Measurements from ENCODE around the gene LINGO3. TPM values are rescaled to one million over a fixed set of nuclear protein-coding genes. Genes with fewer than 3 reads are reported as not detected.
A peak's percentile ranks its signal among the peaks of the same experiment; 100 is the strongest.

The LINGO3 gene
- total RNA-seq, 1 experiment from 2014 or later, result 1.3 TPM

- peaks cover 30% of the 10 kb centered on the region for H3K4me1 Mint-ChIP-seq (ENCODE audit: low read depth, unreplicated experiment)
- peak overlapping the region; percentile 19 for H3K4me3 ChIP-seq (ENCODE audit: low read depth, low read length)
- CTCF ChIA-PET, result interaction anchor here (0.6 to 1.5 kb wide), 5 partner anchors 15 to 855 kb away, joined by 3 to 4 read pairs (median 3); partner anchors contain the start of gene PLEKHJ1
- BruUV-seq (replicated peaks), result no TSS peak
- peaks cover 31% of the 10 kb centered on the region for H3K4me1 ChIP-seq
- no peaks in the 10 kb centered on the region for H3K27me3 ChIP-seq (replicated peaks; ENCODE audit: control insufficient read depth, insufficient read depth, low read length)
- peak overlapping the region; percentile 87 for H3K4me3 Mint-ChIP-seq (ENCODE audit: unreplicated experiment)
- DNase-seq, result no peak
- POLR2A ChIA-PET, result interaction anchor here (1.4 kb wide), 1 partner anchor 97 kb away, joined by 3 read pairs; the partner anchor contains the start of gene TIMM13
- H3K9me3 ChIP-seq, result peaks cover 2% of the 10 kb centered on the region; the same call in 1 of the 2 replicates
- H3K27ac Mint-ChIP-seq (ENCODE audit: unreplicated experiment), result peak overlapping the region; percentile 94
- H3K36me3 Mint-ChIP-seq (ENCODE audit: insufficient read depth, unreplicated experiment), result peaks cover 61% of the 10 kb centered on the region
- intact Hi-C loops (cut with micrococcal nuclease; ENCODE audit: unreplicated experiment), result loop anchor here (2.0 kb wide), 1 partner anchor 61 kb away; no protein-coding TSS in a partner anchor
- H3K9me3 Mint-ChIP-seq (ENCODE audit: unreplicated experiment), result no peaks in the 10 kb centered on the region
- TF ChIP-seq CTCF (IDR thresholded peaks at IDR 0.05; ENCODE audit: insufficient read depth in 1 of 2, low read depth in 1 of 2, low read length in 1 of 2, severe bottlenecking in 1 of 2, unreplicated experiment in 1 of 2), result no peak
- no peaks in the 10 kb centered on the region for H3K27me3 Mint-ChIP-seq (ENCODE audit: insufficient read depth, unreplicated experiment)
- peaks cover 5% of the 10 kb centered on the region for H3K36me3 ChIP-seq (ENCODE audit: control insufficient read depth, insufficient read depth, low read length)
These were observed 22.3 kb upstream of the LINGO3 start for GRCh38 chr19:2330255-2330631.

GRCh38 chr19:2329501-2329916, 21.6 kb upstream of the LINGO3 start:
- CTCF ChIA-PET, result interaction anchor here (0.6 to 1.1 kb wide), 2 partner anchors 63 to 855 kb away, joined by 3 to 4 read pairs; no protein-coding TSS in a partner anchor
- peaks cover 5% of the 10 kb centered on the region for H3K36me3 ChIP-seq (ENCODE audit: control insufficient read depth, insufficient read depth, low read length)
- peak overlapping the region; percentile 95 for H3K4me3 ChIP-seq (ENCODE audit: low read depth, low read length)
- no peak for TF ChIP-seq CTCF (IDR thresholded peaks at IDR 0.05; ENCODE audit: insufficient read depth in 1 of 2, low read depth in 1 of 2, low read length in 1 of 2, severe bottlenecking in 1 of 2, unreplicated experiment in 1 of 2)
- no peaks in the 10 kb centered on the region for H3K9me3 ChIP-seq
- POLR2A ChIA-PET, result no interaction called here
- peaks cover 31% of the 10 kb centered on the region for H3K4me1 ChIP-seq
- no TSS peak for BruUV-seq (replicated peaks)
- peaks cover 58% of the 10 kb centered on the region for H3K36me3 Mint-ChIP-seq (ENCODE audit: insufficient read depth, unreplicated experiment)
- peak overlapping the region; percentile 87 for H3K4me3 Mint-ChIP-seq (ENCODE audit: unreplicated experiment)
- H3K27me3 Mint-ChIP-seq (ENCODE audit: insufficient read depth, unreplicated experiment), result no peaks in the 10 kb centered on the region
- H3K9me3 Mint-ChIP-seq (ENCODE audit: unreplicated experiment), result no peaks in the 10 kb centered on the region
- peaks cover 30% of the 10 kb centered on the region for H3K4me1 Mint-ChIP-seq (ENCODE audit: low read depth, unreplicated experiment)
- no peaks in the 10 kb centered on the region for H3K27me3 ChIP-seq (replicated peaks; ENCODE audit: control insufficient read depth, insufficient read depth, low read length)
- intact Hi-C loops (cut with micrococcal nuclease; ENCODE audit: unreplicated experiment), result no loop called here
- H3K27ac Mint-ChIP-seq (ENCODE audit: unreplicated experiment), result peak overlapping the region; percentile 94
- no peak for DNase-seq

- POLR2A ChIA-PET, result no interaction called here
- peaks cover 3% of the 10 kb centered on the region for H3K36me3 ChIP-seq (ENCODE audit: control insufficient read depth, insufficient read depth, low read length)
- no peaks in the 10 kb centered on the region for H3K27me3 ChIP-seq (replicated peaks; ENCODE audit: control insufficient read depth, insufficient read depth, low read length)
- DNase-seq, result no peak
- peaks cover 58% of the 10 kb centered on the region for H3K36me3 Mint-ChIP-seq (ENCODE audit: insufficient read depth, unreplicated experiment)
- no peaks in the 10 kb centered on the region for H3K9me3 Mint-ChIP-seq (ENCODE audit: unreplicated experiment)
- peak overlapping the region; percentile 95 for H3K4me3 ChIP-seq (ENCODE audit: low read depth, low read length)
- no peaks in the 10 kb centered on the region for H3K9me3 ChIP-seq
- peak overlapping the region; percentile 94 for H3K27ac Mint-ChIP-seq (ENCODE audit: unreplicated experiment)
- peaks cover 31% of the 10 kb centered on the region for H3K4me1 ChIP-seq
- intact Hi-C loops (cut with micrococcal nuclease; ENCODE audit: unreplicated experiment), result no loop called here
- CTCF ChIA-PET, result no interaction called here
- TF ChIP-seq CTCF (IDR thresholded peaks at IDR 0.05; ENCODE audit: insufficient read depth in 1 of 2, low read depth in 1 of 2, low read length in 1 of 2, severe bottlenecking in 1 of 2, unreplicated experiment in 1 of 2), result no peak
- peak overlapping the region; percentile 87 for H3K4me3 Mint-ChIP-seq (ENCODE audit: unreplicated experiment)
- H3K27me3 Mint-ChIP-seq (ENCODE audit: insufficient read depth, unreplicated experiment), result no peaks in the 10 kb centered on the region
- BruUV-seq (replicated peaks), result TSS peak; percentile 43
- H3K4me1 Mint-ChIP-seq (ENCODE audit: low read depth, unreplicated experiment), result peaks cover 30% of the 10 kb centered on the region
These were observed 21.2 kb upstream of the LINGO3 start for GRCh38 chr19:2329149-2329478.
